Esophagus squamous epithelium (tissue), 5 donors: ENCODE data around the gene TNIK. TPM values are rescaled to one million over a fixed set of nuclear protein-coding genes. Genes with fewer than 3 reads are reported as not detected.

ENCODE experiments used
- DNase-seq: peaks from one replicate; lab custom pipeline; 2025; lab: John Stamatoyannopoulos, UW
- H3K27ac ChIP-seq, 4 donors: fragments of 200-600 bp; sonication (generic); one replicate each; pipeline ENCODE4 v1.5.1; 2016 to 2019; ENCODE audit warnings: mild to moderate bottlenecking in 1 of 4
- H3K27me3 ChIP-seq, 4 donors: fragments of 200-600 bp; sonication (generic); 1 replicate in 3 of 4; 2 replicates in 1 of 4; pipeline versions ENCODE4 v1.5.1 to v1.6.0; 2017 to 2021; ENCODE audit warnings: antibody characterized with exemption in 1 of 4
- H3K36me3 ChIP-seq, 3 donors: fragments of 200-600 bp; sonication (generic); one replicate each; pipeline ENCODE4 v1.5.1; 2016 to 2019
- H3K4me1 ChIP-seq, 3 donors: fragments of 200-600 bp; sonication (generic); one replicate each; pipeline ENCODE4 v1.5.1; 2017 to 2019
- H3K4me3 ChIP-seq, 4 donors: fragments of 200-600 bp; sonication (generic); 1 replicate in 3 of 4; 2 replicates in 1 of 4; pipeline ENCODE4 v1.5.1; 2016 to 2019; ENCODE audit warnings: mild to moderate bottlenecking in 2 of 4, moderate library complexity in 1 of 4
- H3K9me3 ChIP-seq, 3 donors: fragments of 200-600 bp; sonication (generic); one replicate each; pipeline ENCODE4 v1.5.1; 2016 to 2019
- POLR2A ChIP-seq, 4 donors: fragments of 450-650 bp; IDR thresholded peaks; one replicate each; pipeline ENCODE4 v1.6.1; 2017; ENCODE audit warnings: antibody characterized with exemption in 4 of 4, mild to moderate bottlenecking in 4 of 4, moderate library complexity in 3 of 4
- WGBS, 2 donors: methylation state at CpG; one replicate each; pipeline ENCODE4 v1.1.5; 2018; 5-methylcytosine and 5-hydroxymethylcytosine counted together
- intact Hi-C: fragments of 100-400 bp; cut with DNase I; formaldehyde crosslinking; loops from one replicate; pipeline ENCODE4 v1.15.0; 2022
- total RNA-seq, 4 donors: library from RNA; depleted of rRNA; stranded (reverse); fragments of >200 nt; gene quantifications; one replicate each; pipeline ENCODE4 v1.1.0, GENCODE V29; 2016
- TF ChIP-seq, protein P1 (sequence below), 6 experiments: fragments of 450-650 bp in 4 of 6; fragments of 200-600 bp in 2 of 6; sonication (generic) in 2 of 6; IDR thresholded peaks; one replicate each; pipeline ENCODE4 v1.5.1; 2016 to 2019; ENCODE audit warnings: antibody characterized with exemption in 6 of 6, mild to moderate bottlenecking in 4 of 6, moderate library complexity in 4 of 6
- donor health status: DM: yes; HTN: yes; CAD: no.

The TNIK gene
- total RNA-seq, 4 donors from 2014 or later, result 2.2 to 11.6 (median 4.7) TPM

DNA sequence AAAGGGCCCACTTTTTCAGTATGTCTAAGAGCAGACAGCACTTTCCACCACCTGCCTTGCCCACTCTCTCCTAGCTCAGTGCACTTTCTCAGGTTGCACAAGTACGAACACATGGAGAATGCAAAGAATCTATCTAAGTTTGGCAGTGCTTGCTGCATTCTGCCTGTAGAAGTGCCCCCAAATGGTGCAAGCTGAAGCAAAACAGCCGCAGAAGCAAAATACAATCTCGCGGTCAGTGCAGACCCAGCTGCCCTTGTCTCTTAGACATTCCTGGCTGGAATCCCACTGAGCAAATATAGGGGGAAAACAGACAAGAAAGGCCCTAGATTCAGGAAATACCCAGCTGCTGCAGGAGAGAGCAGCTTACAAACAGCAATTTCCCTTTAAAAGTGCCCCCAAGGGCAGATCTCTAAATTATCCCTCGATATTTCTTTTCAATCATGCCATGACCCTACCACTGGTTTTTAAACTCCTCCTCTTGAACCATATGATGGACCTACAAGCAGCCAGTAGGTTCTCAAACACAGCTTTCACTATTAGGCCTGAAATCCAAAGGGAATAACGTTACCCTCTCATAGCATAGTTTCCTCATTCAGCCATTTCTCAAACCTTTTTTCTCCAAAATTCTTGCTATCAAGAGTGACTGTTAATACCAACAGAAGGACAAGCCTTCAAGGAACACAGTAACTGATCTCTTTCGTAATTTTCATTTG lies 67.0 kb downstream of the TNIK start:
- Histone ChIP-seq H3K36me3 (no peaks in the 10 kb centered on the region), H3K4me3 (no peak overlapping the region), H3K9me3 (no peaks in the 10 kb centered on the region), H3K27me3 (no peaks in the 10 kb centered on the region), H3K4me1 (peaks cover 0 to 7% (median 0%) of the 10 kb centered on the region in 3 donors), H3K27ac (no peak overlapping the region)
- TF ChIP-seq, protein P1, sequence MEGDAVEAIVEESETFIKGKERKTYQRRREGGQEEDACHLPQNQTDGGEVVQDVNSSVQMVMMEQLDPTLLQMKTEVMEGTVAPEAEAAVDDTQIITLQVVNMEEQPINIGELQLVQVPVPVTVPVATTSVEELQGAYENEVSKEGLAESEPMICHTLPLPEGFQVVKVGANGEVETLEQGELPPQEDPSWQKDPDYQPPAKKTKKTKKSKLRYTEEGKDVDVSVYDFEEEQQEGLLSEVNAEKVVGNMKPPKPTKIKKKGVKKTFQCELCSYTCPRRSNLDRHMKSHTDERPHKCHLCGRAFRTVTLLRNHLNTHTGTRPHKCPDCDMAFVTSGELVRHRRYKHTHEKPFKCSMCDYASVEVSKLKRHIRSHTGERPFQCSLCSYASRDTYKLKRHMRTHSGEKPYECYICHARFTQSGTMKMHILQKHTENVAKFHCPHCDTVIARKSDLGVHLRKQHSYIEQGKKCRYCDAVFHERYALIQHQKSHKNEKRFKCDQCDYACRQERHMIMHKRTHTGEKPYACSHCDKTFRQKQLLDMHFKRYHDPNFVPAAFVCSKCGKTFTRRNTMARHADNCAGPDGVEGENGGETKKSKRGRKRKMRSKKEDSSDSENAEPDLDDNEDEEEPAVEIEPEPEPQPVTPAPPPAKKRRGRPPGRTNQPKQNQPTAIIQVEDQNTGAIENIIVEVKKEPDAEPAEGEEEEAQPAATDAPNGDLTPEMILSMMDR (IDR thresholded peaks at IDR 0.05), result no peak
- TF ChIP-seq POLR2A (IDR thresholded peaks at IDR 0.05), result no peak
- intact Hi-C loops, result no loop called here
- no peak for DNase-seq
- 58 to 67% methylated on average over 6 to 7 of the region's 7 CpGs for WGBS, 2 donors

DNA sequence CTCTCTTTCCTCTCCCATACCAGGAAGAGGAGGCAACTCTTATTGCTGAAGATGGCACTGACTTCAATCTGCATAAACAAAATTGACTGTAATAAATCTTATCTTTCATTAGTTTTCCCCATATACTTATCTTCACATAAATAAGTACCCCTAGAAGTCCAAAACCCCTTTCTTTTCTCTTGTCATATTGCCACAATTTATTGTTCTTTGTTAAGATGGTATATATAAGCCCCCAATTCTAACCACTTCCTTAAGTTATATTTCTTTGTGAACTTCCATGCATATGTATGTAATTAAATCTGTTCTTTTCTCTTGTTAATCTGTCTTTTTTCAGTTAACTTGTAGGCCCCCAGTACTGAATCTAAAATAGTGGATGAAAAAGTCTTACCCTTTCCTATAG lies 68.8 kb downstream of the TNIK start:
- no peak for DNase-seq
- no peaks in the 10 kb centered on the region for H3K27me3 ChIP-seq
- TF ChIP-seq POLR2A (IDR thresholded peaks at IDR 0.05), result no peak
- TF ChIP-seq, protein P1 (IDR thresholded peaks at IDR 0.05), result no peak
- no peaks in the 10 kb centered on the region for H3K9me3 ChIP-seq
- H3K4me1 ChIP-seq, result peaks cover 0 to 7% (median 0%) of the 10 kb centered on the region in 3 donors
- no peaks in the 10 kb centered on the region for H3K36me3 ChIP-seq
- intact Hi-C loops, result no loop called here
- H3K27ac ChIP-seq, result no peak overlapping the region
- H3K4me3 ChIP-seq, result no peak overlapping the region

DNA sequence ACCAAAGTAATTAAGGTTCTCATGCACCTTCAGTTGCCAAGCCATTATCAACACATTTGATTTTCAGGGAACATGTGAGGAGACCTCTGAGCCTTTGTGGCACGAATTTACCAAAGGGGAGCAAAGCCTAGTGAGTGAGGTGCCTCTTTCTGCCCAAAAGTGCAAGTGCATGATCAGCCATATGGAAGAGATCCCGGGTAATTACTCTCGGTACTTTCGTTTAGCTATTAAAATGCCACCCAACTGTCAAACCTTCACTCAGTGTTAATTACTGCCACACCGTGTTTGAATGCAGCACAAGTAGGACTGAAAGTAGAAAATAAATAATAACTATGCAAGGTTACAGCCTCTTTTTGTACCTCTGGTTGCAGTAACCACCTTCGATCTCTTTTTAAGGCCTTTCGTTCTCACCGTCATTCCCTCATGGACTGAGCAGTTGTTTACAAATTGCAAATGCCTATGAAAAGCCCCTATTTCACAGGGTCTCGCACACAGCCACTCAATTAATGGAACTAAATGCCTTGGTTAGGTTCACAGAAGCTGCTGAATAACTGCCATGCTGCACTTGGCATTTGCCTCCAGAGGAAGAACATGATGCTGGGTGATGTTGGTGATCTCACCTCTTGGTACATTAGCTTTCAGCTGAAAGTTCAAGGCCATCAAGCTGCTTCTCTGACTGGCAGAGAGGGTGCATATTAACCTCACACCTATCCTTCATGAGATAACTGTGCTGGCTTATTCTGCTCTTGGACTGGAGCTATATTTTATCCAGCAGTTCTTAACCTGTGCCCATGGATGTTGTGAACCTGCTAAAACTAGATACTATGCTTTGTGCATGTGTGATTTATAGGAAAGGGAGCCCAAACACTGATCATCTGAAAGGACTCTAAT lies 69.9 kb downstream of the TNIK start:
- H3K4me1 ChIP-seq, result peaks cover 0 to 7% (median 0%) of the 10 kb centered on the region in 3 donors
- no peaks in the 10 kb centered on the region for H3K27me3 ChIP-seq
- H3K4me3 ChIP-seq, result no peak overlapping the region
- no peaks in the 10 kb centered on the region for H3K36me3 ChIP-seq
- TF ChIP-seq POLR2A (IDR thresholded peaks at IDR 0.05), result no peak
- TF ChIP-seq, protein P1 (IDR thresholded peaks at IDR 0.05), result no peak
- no peaks in the 10 kb centered on the region for H3K9me3 ChIP-seq
- intact Hi-C loops, result no loop called here
- no peak overlapping the region for H3K27ac ChIP-seq
- no peak for DNase-seq
- 92% methylated on average over 9 of the region's 9 CpGs for WGBS, 2 donors

DNA sequence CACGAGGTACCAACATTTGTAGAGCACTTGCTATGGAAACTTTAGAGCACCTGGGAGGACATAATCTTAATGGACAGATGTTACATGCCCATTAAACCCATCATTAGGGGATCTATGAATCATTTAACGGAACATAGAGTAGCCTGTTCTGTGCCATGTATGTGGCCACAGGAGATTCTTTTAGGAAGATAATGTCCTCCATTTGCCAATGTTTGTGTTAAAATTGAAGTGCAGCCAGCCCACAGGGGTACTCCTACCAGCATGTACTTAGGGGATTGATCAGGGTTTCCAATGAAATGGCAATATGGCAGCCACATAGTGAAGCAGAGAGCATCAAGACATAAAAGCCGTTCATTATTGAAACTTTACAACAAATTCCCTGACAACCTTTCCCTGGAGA lies 70.7 kb downstream of the TNIK start:
- intact Hi-C loops, result no loop called here
- WGBS, 2 donors, result 66 to 70% methylated on average over 3 of the region's 3 CpGs

More for the DNA sequence above, 70.7 kb downstream of the TNIK start:
- H3K4me3 ChIP-seq, result no peak overlapping the region
- no peaks in the 10 kb centered on the region for H3K36me3 ChIP-seq
- TF ChIP-seq, protein P1 (IDR thresholded peaks at IDR 0.05), result no peak
- no peak for TF ChIP-seq POLR2A (IDR thresholded peaks at IDR 0.05)
- H3K27me3 ChIP-seq, result no peaks in the 10 kb centered on the region
- H3K27ac ChIP-seq, result no peak overlapping the region
- H3K9me3 ChIP-seq, result no peaks in the 10 kb centered on the region
- peaks cover 0 to 10% (median 0%) of the 10 kb centered on the region in 3 donors for H3K4me1 ChIP-seq
- no peak for DNase-seq
